Measurements from ENCODE around the gene FAM184A. TPM values are rescaled to one million over a fixed set of nuclear protein-coding genes. Genes with fewer than 3 reads are reported as not detected.

The FAM184A gene
- total RNA-seq = 1 to 10 TPM in 2 of 4 donors, under 1 TPM in 2; 0.30 to 3.8 (median 1.1) TPM

GRCh38 chr6:119078376-119079282, at the start of gene FAM184A:
FAM184A (minus strand) TSS chr6:119078664; CDS start chr6:119078299, 365 bp downstream.
- 0% methylated on average over 9 to 16 of the region's 103 CpGs for WGBS, 2 donors
- no peak for DNase-seq
- H3K4me1 ChIP-seq = peaks cover 3 to 37% (median 5%) of the 10 kb centered on the region in 3 donors
- peaks cover 0 to 5% (median 0%) of the 10 kb centered on the region in 4 donors for H3K27me3 ChIP-seq
- no peaks in the 10 kb centered on the region for H3K36me3 ChIP-seq
- intact Hi-C loops (cut with DNase I) = no loop called here
- peak within 1 kb of the TSS; percentile 64 to 89 (median 82) for H3K4me3 ChIP-seq
- peak within 1 kb of the TSS; percentile 66 to 87 (median 80) for H3K27ac ChIP-seq
- peaks cover 0 to 12% (median 10%) of the 10 kb centered on the region in 3 donors for H3K9me3 ChIP-seq
- TF ChIP-seq CTCF (IDR thresholded peaks at IDR 0.05) (peak in 3 of 6 experiments; percentile 17 to 44 (median 23)), POLR2A (IDR thresholded peaks at IDR 0.05) (no peak)

GRCh38 chr6:119127627-119128026, 49.2 kb upstream of the FAM184A start:
- no peak for DNase-seq
- intact Hi-C loops (cut with DNase I) = no loop called here
- H3K27me3 ChIP-seq = no peaks in the 10 kb centered on the region
- H3K4me3 ChIP-seq = no peak overlapping the region
- no peak for TF ChIP-seq CTCF (IDR thresholded peaks at IDR 0.05)
- no peak for TF ChIP-seq POLR2A (IDR thresholded peaks at IDR 0.05)
- WGBS, 2 donors = 83 to 92% methylated on average over 1 of the region's 1 CpG
- no peaks in the 10 kb centered on the region for H3K9me3 ChIP-seq
- H3K4me1 ChIP-seq = peaks cover 0 to 14% (median 9%) of the 10 kb centered on the region in 3 donors
- H3K27ac ChIP-seq = no peak overlapping the region
- no peaks in the 10 kb centered on the region for H3K36me3 ChIP-seq

- Histone ChIP-seq H3K4me1 (peaks cover 0 to 14% (median 9%) of the 10 kb centered on the region in 3 donors), H3K4me3 (no peak overlapping the region), H3K27me3 (no peaks in the 10 kb centered on the region), H3K27ac (no peak overlapping the region), H3K36me3 (no peaks in the 10 kb centered on the region), H3K9me3 (no peaks in the 10 kb centered on the region)
- TF ChIP-seq POLR2A (IDR thresholded peaks at IDR 0.05) = no peak
- intact Hi-C loops (cut with DNase I) = no loop called here
- DNase-seq = no peak
- 55 to 63% methylated on average over 4 of the region's 4 CpGs for WGBS, 2 donors
Measured at GRCh38 chr6:119126826-119127225, 48.4 kb upstream of the FAM184A start.

GRCh38 chr6:119126140-119126539, 47.7 kb upstream of the FAM184A start:
- no peak overlapping the region for H3K27ac ChIP-seq
- no peak overlapping the region for H3K4me3 ChIP-seq
- DNase-seq = no peak
- H3K4me1 ChIP-seq = peaks cover 0 to 14% (median 9%) of the 10 kb centered on the region in 3 donors
- no peaks in the 10 kb centered on the region for H3K27me3 ChIP-seq
- no peaks in the 10 kb centered on the region for H3K9me3 ChIP-seq
- TF ChIP-seq CTCF (IDR thresholded peaks at IDR 0.05) = no peak
- no peak for TF ChIP-seq POLR2A (IDR thresholded peaks at IDR 0.05)
- intact Hi-C loops (cut with DNase I) = no loop called here
- H3K36me3 ChIP-seq = no peaks in the 10 kb centered on the region
- 88 to 90% methylated on average over 4 of the region's 4 CpGs for WGBS, 2 donors

GRCh38 chr6:119125576-119125975, 47.1 kb upstream of the FAM184A start:
- Histone ChIP-seq H3K9me3 (no peaks in the 10 kb centered on the region), H3K36me3 (no peaks in the 10 kb centered on the region), H3K27ac (no peak overlapping the region), H3K4me3 (no peak overlapping the region), H3K4me1 (peaks cover 0 to 14% (median 9%) of the 10 kb centered on the region in 3 donors), H3K27me3 (no peaks in the 10 kb centered on the region)
- no peak for TF ChIP-seq POLR2A (IDR thresholded peaks at IDR 0.05)
- no peak for TF ChIP-seq CTCF (IDR thresholded peaks at IDR 0.05)
- WGBS, 2 donors = 71 to 78% methylated on average over 1 to 2 of the region's 2 CpGs
- intact Hi-C loops (cut with DNase I) = no loop called here
- DNase-seq = no peak

Data from esophagus squamous epithelium (tissue), 5 donors.